HG02678 (cell line): ENCODE measurements around the gene GRID2.

Source experiments
- ATAC-seq: cut with Tn5 transposase; IDR thresholded peaks from one replicate; pipeline ENCODE4 v1.9.1; 2021; ENCODE audit warnings: mild to moderate bottlenecking, moderate library complexity; ENCODE audit not compliant: unreplicated experiment

GRID2 gene

GRCh38 chr4:93730251-93730650 lies 1426.5 kb downstream of the GRID2 start:
- ATAC-seq = no peak

GRCh38 chr4:93730760-93731159 lies 1427.0 kb downstream of the GRID2 start:
- no peak for ATAC-seq

GRCh38 chr4:93731456-93731855 lies 1427.7 kb downstream of the GRID2 start:
- ATAC-seq = no peak

- no peak for ATAC-seq
These were observed 1428.7 kb downstream of the GRID2 start for GRCh38 chr4:93732509-93732908.

- ATAC-seq = no peak
These were observed 1437.1 kb downstream of the GRID2 start for GRCh38 chr4:93740890-93741289.

- ATAC-seq = no peak
These were observed 1439.3 kb downstream of the GRID2 start for GRCh38 chr4:93743022-93743421.

- no peak for ATAC-seq
These were observed 1439.9 kb downstream of the GRID2 start for GRCh38 chr4:93743635-93744034.

- ATAC-seq = no peak
These were observed 1441.2 kb downstream of the GRID2 start for GRCh38 chr4:93744961-93745360.

GRCh38 chr4:93746031-93746430 lies 1442.3 kb downstream of the GRID2 start:
- no peak for ATAC-seq

GRCh38 chr4:93747220-93747619 lies 1443.5 kb downstream of the GRID2 start:
- no peak for ATAC-seq

GRCh38 chr4:93748373-93749291 lies 1444.9 kb downstream of the GRID2 start:
- peak; percentile 30 for ATAC-seq

- ATAC-seq = peak; percentile 78
These were observed 1445.6 kb downstream of the GRID2 start for GRCh38 chr4:93749292-93749761.

- ATAC-seq = peak; percentile 28
These were observed 1447.6 kb downstream of the GRID2 start for GRCh38 chr4:93751411-93751810.

GRCh38 chr4:93756101-93756500 lies 1452.3 kb downstream of the GRID2 start:
- no peak for ATAC-seq

- ATAC-seq = no peak
These were observed 1455.7 kb downstream of the GRID2 start for GRCh38 chr4:93759506-93759905.

GRCh38 chr4:93760284-93760683 lies 1456.5 kb downstream of the GRID2 start:
- ATAC-seq = no peak

- ATAC-seq = no peak
These were observed 1457.5 kb downstream of the GRID2 start for GRCh38 chr4:93761286-93761685.

- ATAC-seq = peak; percentile 70
These were observed 1461.0 kb downstream of the GRID2 start for GRCh38 chr4:93764639-93765246.

- ATAC-seq = no peak
These were observed 1464.2 kb downstream of the GRID2 start for GRCh38 chr4:93767917-93768316.

GRCh38 chr4:93770201-93770600 lies 1466.4 kb downstream of the GRID2 start:
- no peak for ATAC-seq

GRCh38 chr4:93771640-93772411 lies 1468.1 kb downstream of the GRID2 start:
- no peak for ATAC-seq
